Transverse colon (tissue), 4 donors: ENCODE results near the gene ELAVL1. TPM values are rescaled to one million over a fixed set of nuclear protein-coding genes. Genes with fewer than 3 reads are reported as not detected.

ENCODE experiments used
- DNase-seq: peaks from one replicate; pipeline ENCODE4 v3.0.0-alpha.2; 2019
- H3K27ac ChIP-seq, 4 donors: fragments of 200-600 bp; sonication (generic); 2 replicates each; pipeline ENCODE4 v1.5.1; 2016 to 2018; ENCODE audit warnings: inconsistent platforms in 4 of 4
- H3K27me3 ChIP-seq: fragments of 200-600 bp; sonication (generic); 2 replicates; pipeline ENCODE4 v1.5.1; 2017; ENCODE audit warnings: inconsistent platforms
- H3K36me3 ChIP-seq, 4 donors: fragments of 200-600 bp; sonication (generic); 2 replicates each; pipeline ENCODE4 v1.5.1; 2017 to 2019; ENCODE audit warnings: inconsistent platforms in 4 of 4
- H3K4me1 ChIP-seq, 4 donors: fragments of 200-600 bp; sonication (generic); 2 replicates each; pipeline ENCODE4 v1.5.1; 2017 to 2020; ENCODE audit warnings: inconsistent platforms in 4 of 4
- H3K4me3 ChIP-seq, 4 donors: fragments of 200-600 bp; sonication (generic); 1 replicate in 1 of 4; 2 replicates in 3 of 4; pipeline versions ENCODE4 v1.5.1 to v1.6.1; 2017 to 2019; ENCODE audit warnings: inconsistent platforms in 4 of 4
- H3K9me3 ChIP-seq, 2 donors: fragments of 200-600 bp; sonication (generic); 2 replicates each; pipeline ENCODE4 v1.5.1; 2017 to 2019; ENCODE audit warnings: inconsistent platforms in 2 of 2
- EP300 ChIP-seq: sonication (generic); formaldehyde crosslinking; IDR thresholded peaks from one replicate; pipeline ENCODE4 v1.6.1; 2017; ENCODE audit warnings: antibody characterized with exemption, low read depth
- POLR2A ChIP-seq: fragments of 450-650 bp; IDR thresholded peaks from one replicate; pipeline ENCODE4 v1.6.1; 2016; ENCODE audit warnings: antibody characterized with exemption, mild to moderate bottlenecking, moderate library complexity
- POLR2AphosphoS5 ChIP-seq, 3 donors: sonication (generic); formaldehyde crosslinking; IDR thresholded peaks; one replicate each; pipeline ENCODE4 v1.6.1; 2016; ENCODE audit warnings: antibody characterized with exemption in 3 of 3
- WGBS, 2 donors: methylation state at CpG; one replicate each; pipeline ENCODE4 v1.1.5; 2018; ENCODE audit warnings: low coverage in 1 of 2; 5-methylcytosine and 5-hydroxymethylcytosine counted together
- in situ Hi-C, 4 donors: fragments of 200-750 bp; cut with MboI; loops; one replicate each; pipeline versions ENCODE4 v1.15.0 to v1.15.1; 2017; ENCODE audit warnings: low sequenced_read_pairs in 3 of 4, low pct_ligation_motif_present in 1 of 4, low pct_unique_long_range_greater_than_20kb in 1 of 4
- intact Hi-C: fragments of 100-400 bp; cut with DNase I; formaldehyde crosslinking; loops from one replicate; pipeline ENCODE4 v1.15.1; 2023; ENCODE audit warnings: low total_unique reads
- total RNA-seq, 4 donors: library from RNA; depleted of rRNA; stranded (reverse); fragments of >200 nt; gene quantifications; one replicate each; pipeline ENCODE4 v1.1.0, GENCODE V29; 2016
- TF ChIP-seq, protein P1 (sequence below), 5 experiments: fragments of 200-600 bp in 3 of 5; fragments of 450-650 bp in 2 of 5; sonication (generic) in 3 of 5; IDR thresholded peaks; 1 replicate in 2 of 5; 2 replicates in 3 of 5; pipeline ENCODE4 v1.5.1; 2016 to 2017; ENCODE audit warnings: antibody characterized with exemption in 5 of 5, inconsistent platforms in 3 of 5, mild to moderate bottlenecking in 2 of 5, moderate library complexity in 1 of 5

ELAVL1 gene
- total RNA-seq, 4 donors from 2014 or later, result 11.9 to 101 (median 22.4) TPM

DNA sequence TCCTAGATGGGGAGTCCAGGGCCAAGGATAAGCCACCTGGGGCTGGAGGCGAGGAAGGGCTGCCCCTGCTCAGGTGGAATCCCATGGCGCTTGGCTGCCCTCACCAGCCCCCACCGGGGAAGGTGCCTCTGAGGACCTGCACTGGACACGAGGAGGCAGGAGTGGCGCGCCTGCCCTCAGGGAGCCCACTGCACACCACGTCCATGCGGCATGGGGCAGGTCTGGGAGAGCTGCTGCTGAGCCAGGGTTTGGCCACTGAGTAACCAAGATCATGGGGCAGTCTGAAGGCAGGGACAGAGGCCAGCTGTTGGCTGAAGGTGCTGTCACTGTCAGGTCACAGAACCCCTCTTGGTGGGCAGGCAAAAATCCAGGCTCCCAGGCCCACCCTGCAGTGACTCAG, 25.9 kb downstream of the ELAVL1 start:
- Histone ChIP-seq H3K27me3 (no peaks in the 10 kb centered on the region), H3K27ac (no peak overlapping the region), H3K36me3 (peaks cover 0 to 18% (median 7%) of the 10 kb centered on the region in 4 donors), H3K4me3 (no peak overlapping the region), H3K4me1 (no peaks in the 10 kb centered on the region), H3K9me3 (no peaks in the 10 kb centered on the region)
- in situ Hi-C loops, result no loop called here
- DNase-seq, result no peak
- WGBS, 2 donors, result 73% methylated on average over 6 of the region's 8 CpGs; no CpG with 5 or more reads in 1 of the 2 donors
- no peak for TF ChIP-seq POLR2A
- TF ChIP-seq, protein P1, sequence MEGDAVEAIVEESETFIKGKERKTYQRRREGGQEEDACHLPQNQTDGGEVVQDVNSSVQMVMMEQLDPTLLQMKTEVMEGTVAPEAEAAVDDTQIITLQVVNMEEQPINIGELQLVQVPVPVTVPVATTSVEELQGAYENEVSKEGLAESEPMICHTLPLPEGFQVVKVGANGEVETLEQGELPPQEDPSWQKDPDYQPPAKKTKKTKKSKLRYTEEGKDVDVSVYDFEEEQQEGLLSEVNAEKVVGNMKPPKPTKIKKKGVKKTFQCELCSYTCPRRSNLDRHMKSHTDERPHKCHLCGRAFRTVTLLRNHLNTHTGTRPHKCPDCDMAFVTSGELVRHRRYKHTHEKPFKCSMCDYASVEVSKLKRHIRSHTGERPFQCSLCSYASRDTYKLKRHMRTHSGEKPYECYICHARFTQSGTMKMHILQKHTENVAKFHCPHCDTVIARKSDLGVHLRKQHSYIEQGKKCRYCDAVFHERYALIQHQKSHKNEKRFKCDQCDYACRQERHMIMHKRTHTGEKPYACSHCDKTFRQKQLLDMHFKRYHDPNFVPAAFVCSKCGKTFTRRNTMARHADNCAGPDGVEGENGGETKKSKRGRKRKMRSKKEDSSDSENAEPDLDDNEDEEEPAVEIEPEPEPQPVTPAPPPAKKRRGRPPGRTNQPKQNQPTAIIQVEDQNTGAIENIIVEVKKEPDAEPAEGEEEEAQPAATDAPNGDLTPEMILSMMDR (IDR thresholded peaks at IDR 0.05), result no peak
- TF ChIP-seq POLR2AphosphoS5 (IDR thresholded peaks at IDR 0.05), result no peak
- no peak for TF ChIP-seq EP300
- intact Hi-C loops, result no loop called here

GRCh38 chr19:7979011-7979410, 26.4 kb downstream of the ELAVL1 start:
- no peaks in the 10 kb centered on the region for H3K4me1 ChIP-seq
- WGBS, 2 donors, result 90% methylated on average over 9 of the region's 10 CpGs; no CpG with 5 or more reads in 1 of the 2 donors
- H3K36me3 ChIP-seq, result peaks cover 0 to 19% (median 7%) of the 10 kb centered on the region in 4 donors
- H3K9me3 ChIP-seq, result no peaks in the 10 kb centered on the region
- H3K27ac ChIP-seq, result no peak overlapping the region
- in situ Hi-C loops, result no loop called here
- intact Hi-C loops, result no loop called here
- no peaks in the 10 kb centered on the region for H3K27me3 ChIP-seq
- no peak for DNase-seq
- H3K4me3 ChIP-seq, result no peak overlapping the region
- TF ChIP-seq POLR2A (no peak), POLR2AphosphoS5 (IDR thresholded peaks at IDR 0.05) (no peak), EP300 (no peak)
- TF ChIP-seq, protein P1 (IDR thresholded peaks at IDR 0.05), result no peak

- no peaks in the 10 kb centered on the region for H3K9me3 ChIP-seq
- no peaks in the 10 kb centered on the region for H3K27me3 ChIP-seq
- WGBS, 2 donors, result 87% methylated on average over 12 of the region's 12 CpGs; no CpG with 5 or more reads in 1 of the 2 donors
- TF ChIP-seq POLR2AphosphoS5 (IDR thresholded peaks at IDR 0.05) (no peak), POLR2A (no peak), EP300 (no peak)
- TF ChIP-seq, protein P1 (IDR thresholded peaks at IDR 0.05), result no peak
- DNase-seq, result no peak
- no peak overlapping the region for H3K27ac ChIP-seq
- intact Hi-C loops, result no loop called here
- H3K4me3 ChIP-seq, result no peak overlapping the region
- H3K36me3 ChIP-seq, result peaks cover 0 to 26% (median 7%) of the 10 kb centered on the region in 4 donors
- H3K4me1 ChIP-seq, result no peaks in the 10 kb centered on the region
- in situ Hi-C loops, result no loop called here
These were observed 27.1 kb downstream of the ELAVL1 start for GRCh38 chr19:7978179-7978825.

DNA sequence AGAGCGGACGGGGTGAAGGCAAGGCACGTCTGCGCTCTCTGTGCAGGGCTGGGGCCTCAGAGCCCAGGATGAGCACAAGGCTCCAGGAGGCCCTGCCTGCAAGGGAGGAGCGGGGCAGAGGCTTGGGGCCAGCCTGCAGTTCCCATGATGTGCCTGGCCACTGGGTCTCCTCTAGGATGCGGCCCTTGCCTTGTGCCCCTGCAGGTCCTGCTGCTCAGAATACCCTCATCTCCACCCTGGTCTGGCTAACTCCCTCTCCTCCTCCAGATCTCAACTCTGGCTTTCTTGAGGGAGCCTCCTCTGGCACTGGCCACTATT, 27.8 kb downstream of the ELAVL1 start:
- in situ Hi-C loops (no loop called here), intact Hi-C loops (no loop called here)
- 89% methylated on average over 6 of the region's 6 CpGs; no CpG with 5 or more reads in 1 of the 2 donors for WGBS, 2 donors
- Histone ChIP-seq H3K36me3 (peaks cover 0 to 30% (median 7%) of the 10 kb centered on the region in 4 donors), H3K27ac (no peak overlapping the region), H3K4me1 (no peaks in the 10 kb centered on the region), H3K4me3 (no peak overlapping the region), H3K9me3 (no peaks in the 10 kb centered on the region), H3K27me3 (no peaks in the 10 kb centered on the region)
- DNase-seq, result no peak
- TF ChIP-seq POLR2AphosphoS5 (IDR thresholded peaks at IDR 0.05), result no peak
- TF ChIP-seq, protein P1 (IDR thresholded peaks at IDR 0.05), result no peak
- no peak for TF ChIP-seq EP300
- no peak for TF ChIP-seq POLR2A
